ENCODE measurements around the gene TMEM217.
"Not testable (repeated sequence)": the region's sequence is repeated elsewhere in the genome, so short reads cannot be mapped to it uniquely, and the experiment has no call there.

DNA sequence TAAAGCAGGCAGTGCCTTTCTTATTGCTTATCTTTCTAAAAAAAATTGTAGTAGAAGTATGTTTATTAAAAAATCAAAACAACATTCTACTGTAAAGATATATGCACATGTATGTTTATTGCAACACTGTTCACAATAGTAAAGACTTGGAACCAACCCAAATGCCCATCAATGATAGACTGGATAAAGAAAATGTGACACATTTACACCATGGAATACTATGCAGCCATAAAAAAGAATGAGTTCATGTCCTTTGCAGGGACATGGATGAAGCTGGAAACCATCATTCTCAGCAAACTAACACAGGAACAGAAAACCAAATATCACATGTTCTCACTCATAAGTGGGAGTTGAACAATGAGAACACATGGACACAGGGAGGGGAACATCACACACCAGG lies 39.7 kb upstream of the TMEM217 start:
- TF ChIP-seq POLR2A (IDR thresholded peaks at IDR 0.05) = not testable (repeated sequence)
- TF ChIP-seq, protein P1, sequence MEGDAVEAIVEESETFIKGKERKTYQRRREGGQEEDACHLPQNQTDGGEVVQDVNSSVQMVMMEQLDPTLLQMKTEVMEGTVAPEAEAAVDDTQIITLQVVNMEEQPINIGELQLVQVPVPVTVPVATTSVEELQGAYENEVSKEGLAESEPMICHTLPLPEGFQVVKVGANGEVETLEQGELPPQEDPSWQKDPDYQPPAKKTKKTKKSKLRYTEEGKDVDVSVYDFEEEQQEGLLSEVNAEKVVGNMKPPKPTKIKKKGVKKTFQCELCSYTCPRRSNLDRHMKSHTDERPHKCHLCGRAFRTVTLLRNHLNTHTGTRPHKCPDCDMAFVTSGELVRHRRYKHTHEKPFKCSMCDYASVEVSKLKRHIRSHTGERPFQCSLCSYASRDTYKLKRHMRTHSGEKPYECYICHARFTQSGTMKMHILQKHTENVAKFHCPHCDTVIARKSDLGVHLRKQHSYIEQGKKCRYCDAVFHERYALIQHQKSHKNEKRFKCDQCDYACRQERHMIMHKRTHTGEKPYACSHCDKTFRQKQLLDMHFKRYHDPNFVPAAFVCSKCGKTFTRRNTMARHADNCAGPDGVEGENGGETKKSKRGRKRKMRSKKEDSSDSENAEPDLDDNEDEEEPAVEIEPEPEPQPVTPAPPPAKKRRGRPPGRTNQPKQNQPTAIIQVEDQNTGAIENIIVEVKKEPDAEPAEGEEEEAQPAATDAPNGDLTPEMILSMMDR (IDR thresholded peaks at IDR 0.05) = not testable (repeated sequence)
